VCaP (cell line): ENCODE data around the gene RAB40C.

Experiments
- H3K27ac ChIP-seq: fragments of 450-650 bp; 2 replicates; pipeline ENCODE4 v1.5.1; 2017
- CTCF ChIP-seq: fragments of 450-650 bp; conservative IDR thresholded peaks from 2 replicates; pipeline ENCODE4 v1.5.1; 2017; ENCODE audit warnings: mild to moderate bottlenecking, moderate library complexity

Gene RAB40C

GRCh38 chr16:555528-556473, 34.1 kb upstream of the RAB40C start:
- H3K27ac ChIP-seq, result no peak overlapping the region
- no peak for TF ChIP-seq CTCF

- no peak overlapping the region for H3K27ac ChIP-seq
- no peak for TF ChIP-seq CTCF
These were observed 33.2 kb upstream of the RAB40C start for GRCh38 chr16:556474-557173.

- H3K27ac ChIP-seq, result no peak overlapping the region
- no peak for TF ChIP-seq CTCF
These were observed 32.2 kb upstream of the RAB40C start for GRCh38 chr16:557463-558297.

GRCh38 chr16:558298-559020, 31.4 kb upstream of the RAB40C start:
- H3K27ac ChIP-seq, result no peak overlapping the region
- no peak for TF ChIP-seq CTCF

GRCh38 chr16:559021-559380, 30.9 kb upstream of the RAB40C start:
- H3K27ac ChIP-seq, result no peak overlapping the region
- TF ChIP-seq CTCF, result no peak

- H3K27ac ChIP-seq, result no peak overlapping the region
- TF ChIP-seq CTCF, result no peak
These were observed 30.3 kb upstream of the RAB40C start for GRCh38 chr16:559411-560203.
